DND-41 (cell line): ENCODE measurements around the gene VASH1.
"Not testable (repeated sequence)": the region's sequence is repeated elsewhere in the genome, so short reads cannot be mapped to it uniquely, and the experiment has no call there.

Experiments used
- ATAC-seq: fragments of 200-7000 bp; cut with Tn5 transposase; 3 replicates; pipeline ENCODE4 v1.9.1; 2021; ENCODE audit warnings: low read depth; ENCODE audit not compliant: insufficient read depth
- DNase-seq: peaks from one replicate; pipeline ENCODE4 v3.0.0-alpha.2; 2020
- H2AFZ ChIP-seq: 2 replicates; pipeline ENCODE4 v1.6.0; 2012; ENCODE audit warnings: low read depth, low read length
- H3K27ac ChIP-seq: 2 replicates; pipeline ENCODE4 v1.5.1; 2012; ENCODE audit warnings: low read length, inconsistent platforms
- H3K27me3 ChIP-seq: fragments of 200-600 bp; sonication (generic); 2 replicates; pipeline ENCODE4 v1.6.0; 2012; ENCODE audit warnings: low read length, mild to moderate bottlenecking, inconsistent platforms; ENCODE audit not compliant: insufficient read depth, poor library complexity
- H3K36me3 ChIP-seq: 2 replicates; pipeline ENCODE4 v1.5.1; 2012; ENCODE audit warnings: low read length, inconsistent platforms; ENCODE audit not compliant: insufficient read depth
- H3K4me1 ChIP-seq: 2 replicates; pipeline ENCODE4 v1.5.1; 2012; ENCODE audit warnings: mild to moderate bottlenecking, low read length; ENCODE audit not compliant: insufficient read depth
- H3K4me2 ChIP-seq: 2 replicates; pipeline ENCODE4 v1.6.0; 2012; ENCODE audit warnings: mild to moderate bottlenecking, moderate library complexity, low read length, inconsistent platforms; ENCODE audit not compliant: insufficient read depth
- H3K4me3 ChIP-seq, 2 experiments: fragments of 200-600 bp in 1 of 2; shearing (Covaris generic) in 1 of 2; 2 replicates each; pipeline ENCODE4 v1.5.1; 2012 to 2016; ENCODE audit warnings: inconsistent platforms in 2 of 2, low read length in 2 of 2, mild to moderate bottlenecking in 2 of 2, low read depth in 1 of 2, moderate library complexity in 1 of 2
- H3K79me2 ChIP-seq: 2 replicates; pipeline ENCODE4 v1.6.0; 2012; ENCODE audit warnings: low read length, inconsistent platforms; ENCODE audit not compliant: insufficient read depth
- H3K9ac ChIP-seq: 2 replicates; pipeline ENCODE4 v1.6.0; 2012; ENCODE audit warnings: low read depth, mild to moderate bottlenecking, inconsistent platforms, low read length, moderate library complexity
- H3K9me3 ChIP-seq: 2 replicates; pipeline ENCODE4 v1.5.1; 2012; ENCODE audit warnings: low read length, moderate library complexity, mild to moderate bottlenecking, inconsistent platforms; ENCODE audit not compliant: insufficient read depth, severe bottlenecking
- H4K20me1 ChIP-seq: 2 replicates; pipeline ENCODE4 v1.6.0; 2012; ENCODE audit warnings: low read length; ENCODE audit not compliant: insufficient read depth
- CTCF ChIP-seq: IDR thresholded peaks from 2 replicates; pipeline ENCODE4 v1.5.1; 2012; ENCODE audit warnings: borderline replicate concordance, low read length, moderate library complexity, mild to moderate bottlenecking; ENCODE audit not compliant: poor library complexity, severe bottlenecking; ENCODE audit errors: extremely low read depth
- EZH2 ChIP-seq: IDR thresholded peaks from 3 replicates; pipeline ENCODE4 v1.6.1; 2012; ENCODE audit warnings: borderline replicate concordance, low read depth, mild to moderate bottlenecking, moderate library complexity, low read length, inconsistent platforms; ENCODE audit not compliant: severe bottlenecking

VASH1 gene

GRCh38 chr14:76727901-76728300 is 33.4 kb upstream of the VASH1 start:
- no peak for DNase-seq
- TF ChIP-seq EZH2 = no peak
- no peak for TF ChIP-seq CTCF
- Histone ChIP-seq H3K27me3 (peaks cover 16% of the 10 kb centered on the region), H3K27ac (no peak overlapping the region), H4K20me1 (no peaks in the 10 kb centered on the region), H3K4me1 (no peaks in the 10 kb centered on the region), H3K36me3 (no peaks in the 10 kb centered on the region), H3K4me3 (no peak overlapping the region), H3K4me2 (no peak overlapping the region), H3K9me3 (no peaks in the 10 kb centered on the region), H3K9ac (no peak overlapping the region), H2AFZ (no peak overlapping the region), H3K79me2 (no peaks in the 10 kb centered on the region)
- ATAC-seq = no peak

- H3K9ac ChIP-seq = no peak overlapping the region
- no peak for TF ChIP-seq CTCF
- no peaks in the 10 kb centered on the region for H4K20me1 ChIP-seq
- H3K36me3 ChIP-seq = no peaks in the 10 kb centered on the region
- H2AFZ ChIP-seq = no peak overlapping the region
- no peak overlapping the region for H3K4me2 ChIP-seq
- DNase-seq (no peak), ATAC-seq (no peak)
- H3K9me3 ChIP-seq = no peaks in the 10 kb centered on the region
- no peak overlapping the region for H3K27ac ChIP-seq
- no peak overlapping the region for H3K4me3 ChIP-seq
- no peaks in the 10 kb centered on the region for H3K79me2 ChIP-seq
- peaks cover 16% of the 10 kb centered on the region for H3K27me3 ChIP-seq
- no peaks in the 10 kb centered on the region for H3K4me1 ChIP-seq
These were observed 32.0 kb upstream of the VASH1 start for GRCh38 chr14:76729258-76729657.

GRCh38 chr14:76729953-76730505 is 31.2 kb upstream of the VASH1 start:
- no peak overlapping the region for H2AFZ ChIP-seq
- no peak for DNase-seq
- no peak for ATAC-seq
- H3K27me3 ChIP-seq = peaks cover 14% of the 10 kb centered on the region
- H4K20me1 ChIP-seq = no peaks in the 10 kb centered on the region
- no peak overlapping the region for H3K4me3 ChIP-seq
- no peak overlapping the region for H3K9ac ChIP-seq
- H3K4me2 ChIP-seq = no peak overlapping the region
- H3K4me1 ChIP-seq = no peaks in the 10 kb centered on the region
- H3K79me2 ChIP-seq = no peaks in the 10 kb centered on the region
- TF ChIP-seq CTCF (no peak), EZH2 (no peak)
- no peaks in the 10 kb centered on the region for H3K9me3 ChIP-seq
- H3K27ac ChIP-seq = no peak overlapping the region
- no peaks in the 10 kb centered on the region for H3K36me3 ChIP-seq

- not testable (repeated sequence) for H3K36me3 ChIP-seq
These were observed 26.8 kb upstream of the VASH1 start for GRCh38 chr14:76734501-76734900.

More at GRCh38 chr14:76734501-76734900, 26.8 kb upstream of the VASH1 start:
- not testable (repeated sequence) for H3K4me1 ChIP-seq, H3K27me3 ChIP-seq, H4K20me1 ChIP-seq, H3K79me2 ChIP-seq, H3K4me3 ChIP-seq, H3K27ac ChIP-seq, H2AFZ ChIP-seq, H3K9ac ChIP-seq, H3K4me2 ChIP-seq, DNase-seq, ATAC-seq, H3K9me3 ChIP-seq
